GM18519 (cell line): ENCODE measurements around the gene SPEG.

Experiments
- ATAC-seq: cut with Tn5 transposase; IDR thresholded peaks from one replicate; pipeline ENCODE4 v1.9.1; 2021; ENCODE audit warnings: mild to moderate bottlenecking, moderate library complexity; ENCODE audit not compliant: unreplicated experiment, low FRiP score

Gene SPEG

DNA sequence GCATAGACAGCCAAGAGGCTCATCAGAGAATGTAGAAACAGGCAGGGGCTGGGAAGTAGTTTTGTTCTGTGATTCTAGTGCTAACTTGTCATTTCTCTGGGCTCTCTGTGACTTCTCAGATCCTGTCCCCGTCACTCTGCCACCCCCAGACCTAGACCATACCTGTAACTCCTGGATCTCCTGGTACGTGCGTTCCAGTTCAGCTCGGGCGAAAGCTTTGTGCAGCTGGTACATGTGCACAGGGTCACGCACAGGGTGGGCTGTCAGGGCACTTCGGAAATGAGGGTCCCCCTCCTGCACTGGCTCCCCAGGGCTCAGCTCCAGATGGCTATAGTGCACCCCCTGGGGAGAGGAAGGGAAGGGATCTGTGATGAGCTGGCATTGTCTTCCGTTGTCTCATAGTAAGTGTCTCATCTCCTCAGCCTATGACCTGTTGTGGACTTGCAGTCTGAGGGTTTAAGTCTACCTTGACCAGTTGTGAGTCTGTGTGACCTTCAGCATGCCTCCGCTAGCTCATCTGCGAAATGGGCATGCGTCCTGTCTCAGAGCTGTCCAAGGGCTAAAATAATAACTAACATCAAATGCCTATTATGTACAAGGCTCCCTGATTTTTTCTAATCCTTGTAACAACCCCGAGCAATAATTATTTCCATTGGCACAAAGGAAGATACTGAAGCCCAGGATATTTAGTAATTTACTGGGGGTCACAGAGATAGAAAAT, 106.3 kb downstream of the SPEG start:
- no peak for ATAC-seq

DNA sequence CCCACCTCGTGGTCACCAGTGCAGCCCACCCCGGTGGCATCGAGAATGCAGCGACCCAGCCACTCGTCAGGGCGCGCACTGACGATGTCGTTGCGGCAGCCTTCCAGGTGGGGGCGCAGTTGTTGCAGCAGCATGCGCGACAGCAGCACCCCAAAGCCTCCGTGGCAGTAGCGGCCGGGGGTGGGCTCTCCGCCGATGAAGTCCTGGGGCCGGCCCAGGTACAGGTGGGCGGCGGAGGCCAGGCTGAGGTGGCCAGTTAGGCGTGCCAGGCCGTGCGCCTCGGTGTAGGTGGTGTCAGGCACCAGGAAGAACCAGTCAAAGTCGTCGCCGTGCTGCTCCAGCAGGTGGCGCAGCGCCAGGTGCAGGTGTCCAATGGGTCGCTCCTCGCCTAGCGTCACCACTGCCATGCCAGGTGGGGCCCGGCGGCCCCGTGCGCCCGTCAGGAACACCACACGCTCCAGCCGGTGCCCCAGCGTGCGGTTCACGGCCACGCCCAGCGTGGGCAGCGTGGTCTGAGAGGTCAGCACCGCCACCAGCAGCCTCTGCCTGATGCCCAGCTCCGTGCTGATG, 107.1 kb downstream of the SPEG start:
- ATAC-seq, result peak; percentile 37

DNA sequence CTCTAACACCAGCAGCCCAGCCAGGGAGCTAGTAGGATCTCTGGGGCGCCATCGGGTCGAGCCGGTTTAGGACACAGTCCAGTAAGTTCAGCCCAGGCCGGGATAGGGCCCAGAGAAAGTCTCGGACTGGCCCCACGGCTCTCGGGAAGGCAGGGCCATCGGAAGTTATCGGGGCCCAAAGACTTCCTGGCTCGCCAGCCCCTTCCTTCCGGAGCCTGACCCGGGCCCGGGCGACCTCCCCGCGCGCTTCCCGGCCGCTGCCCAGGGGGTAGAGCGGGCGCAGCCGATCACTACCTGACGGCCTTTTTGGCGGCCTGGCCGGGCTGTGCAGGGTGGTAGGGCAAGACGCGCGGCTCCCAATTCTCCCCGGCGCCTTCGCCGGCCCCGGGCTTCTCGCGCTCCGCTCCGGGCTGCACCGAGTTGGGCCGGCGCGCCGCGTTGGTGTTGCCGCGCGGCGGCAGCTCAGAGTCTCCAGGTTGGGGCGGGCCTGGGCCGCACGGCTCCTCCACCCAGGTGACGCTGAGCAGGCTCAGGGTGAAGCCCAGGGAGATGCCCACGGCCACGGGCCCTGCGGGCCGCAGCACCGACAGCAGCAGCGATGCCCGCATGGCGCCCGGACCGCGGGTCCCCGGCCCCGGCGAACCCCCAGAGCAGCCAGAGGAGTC, 108.4 kb downstream of the SPEG start:
- peak; percentile 25 for ATAC-seq

DNA sequence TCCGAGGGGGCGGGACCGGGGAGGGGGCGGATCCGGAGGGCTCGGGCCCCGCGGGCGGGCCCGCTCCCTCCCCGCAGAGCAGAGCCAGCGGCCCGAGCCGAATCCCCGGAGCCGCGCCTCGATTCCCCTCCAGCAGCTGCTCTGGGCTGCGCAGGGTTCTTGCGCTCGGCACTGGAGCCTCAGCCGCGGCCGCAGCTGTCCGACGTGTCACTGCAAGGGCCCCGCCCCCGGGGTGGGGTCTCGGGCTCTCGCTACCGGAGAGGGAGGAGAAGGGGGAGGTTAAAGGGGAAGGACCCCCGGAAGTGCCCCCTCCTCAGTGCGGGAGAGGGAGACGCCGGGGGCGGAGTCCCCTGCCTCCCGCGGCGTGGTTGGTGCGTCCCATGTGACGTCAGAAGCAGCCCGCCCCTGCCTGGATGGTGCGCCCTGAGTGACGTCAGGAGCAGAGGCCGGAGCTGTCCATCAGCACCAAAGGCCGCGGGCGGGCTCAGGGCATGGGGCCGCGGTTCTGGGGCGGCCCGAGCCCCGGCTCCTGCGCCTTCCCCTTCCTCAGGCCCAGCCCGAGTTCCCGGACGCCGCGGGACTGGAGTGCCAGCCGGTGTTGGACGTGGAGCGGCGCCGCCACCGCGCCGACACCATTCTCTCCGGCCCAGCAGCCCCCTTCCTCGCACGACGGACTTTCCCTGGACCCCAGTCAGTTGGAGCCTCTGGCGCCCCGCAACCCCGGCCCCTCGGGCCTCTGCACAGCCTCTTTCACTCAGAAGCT, 109.1 kb downstream of the SPEG start, which contains the start of the genes CHPF and TMEM198:
TSS of gene CHPF (minus strand) at position 214 of the 763 bp plus-strand sequence. CDS start 271 bp downstream, outside the sequence.
TSS of gene TMEM198 (plus strand) at position 433 of the 763 bp plus-strand sequence. CDS start 700 bp downstream, outside the sequence.
- peak; percentile 69 for ATAC-seq

DNA sequence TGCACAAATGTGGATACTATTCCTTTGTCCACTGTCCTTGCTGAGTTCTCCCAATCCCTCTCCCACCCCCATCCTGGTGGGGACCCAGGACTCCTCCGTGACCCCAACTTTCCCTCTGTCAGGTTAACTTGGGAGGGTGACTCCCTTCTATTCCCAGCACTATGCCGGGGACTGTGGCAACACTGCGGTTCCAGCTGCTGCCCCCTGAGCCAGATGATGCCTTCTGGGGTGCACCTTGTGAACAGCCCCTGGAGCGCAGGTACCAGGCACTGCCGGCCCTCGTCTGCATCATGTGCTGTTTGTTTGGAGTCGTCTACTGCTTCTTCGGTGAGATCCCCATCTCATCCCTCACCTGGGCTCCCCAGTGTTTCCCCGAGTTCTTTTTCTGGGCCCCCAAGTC, 109.9 kb downstream of the SPEG start:
- no peak for ATAC-seq

DNA sequence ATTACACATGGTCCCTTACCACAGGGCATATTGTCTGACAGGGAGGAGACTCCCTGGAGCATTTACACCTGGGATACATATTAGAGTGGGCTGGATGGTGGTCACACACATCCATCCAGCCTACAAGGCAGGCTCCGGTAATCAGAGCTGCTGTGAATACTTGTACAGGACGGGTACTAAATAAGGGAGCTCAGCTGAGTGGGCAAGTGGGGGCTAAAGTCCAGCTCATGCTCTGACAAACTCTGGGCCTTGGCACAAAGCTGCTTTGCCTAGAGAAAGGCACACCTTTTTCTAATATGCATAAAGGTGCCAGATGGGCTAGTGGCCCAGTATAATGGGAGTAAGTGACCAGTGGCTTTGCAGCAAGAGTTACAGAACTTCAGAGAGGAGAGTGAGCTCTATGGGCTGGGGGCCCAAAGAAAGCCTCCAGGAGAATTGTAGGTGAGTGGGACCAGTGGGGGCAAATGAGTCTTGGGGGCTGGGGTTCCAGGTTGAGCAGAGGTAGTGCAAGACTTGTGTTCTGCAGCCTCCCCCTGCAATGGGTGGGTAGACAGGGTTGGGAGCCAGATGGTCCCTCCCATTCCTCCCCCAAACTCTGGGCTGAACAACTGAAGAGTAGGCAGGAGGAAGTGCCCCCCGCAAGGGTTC, 110.8 kb downstream of the SPEG start:
- ATAC-seq, result no peak

DNA sequence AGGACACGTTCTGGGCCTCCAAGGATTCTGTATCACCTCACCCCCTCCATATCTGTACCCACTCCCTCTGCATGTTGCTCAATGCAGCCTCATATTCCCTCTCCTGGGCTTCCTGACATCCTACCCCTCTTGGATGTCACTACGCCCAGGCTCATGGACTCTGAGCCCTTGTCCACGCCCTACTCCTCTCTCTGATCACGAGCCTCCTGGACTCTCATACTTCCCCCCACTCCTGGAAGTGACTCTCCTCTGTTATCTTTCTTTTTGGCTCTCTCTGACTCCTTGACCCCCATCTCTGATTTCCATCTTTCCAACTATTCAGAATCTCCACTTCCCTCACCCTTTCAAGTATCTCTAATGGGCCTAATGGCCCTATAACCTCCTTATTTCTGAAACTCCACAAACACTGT, 111.3 kb downstream of the SPEG start:
- no peak for ATAC-seq

DNA sequence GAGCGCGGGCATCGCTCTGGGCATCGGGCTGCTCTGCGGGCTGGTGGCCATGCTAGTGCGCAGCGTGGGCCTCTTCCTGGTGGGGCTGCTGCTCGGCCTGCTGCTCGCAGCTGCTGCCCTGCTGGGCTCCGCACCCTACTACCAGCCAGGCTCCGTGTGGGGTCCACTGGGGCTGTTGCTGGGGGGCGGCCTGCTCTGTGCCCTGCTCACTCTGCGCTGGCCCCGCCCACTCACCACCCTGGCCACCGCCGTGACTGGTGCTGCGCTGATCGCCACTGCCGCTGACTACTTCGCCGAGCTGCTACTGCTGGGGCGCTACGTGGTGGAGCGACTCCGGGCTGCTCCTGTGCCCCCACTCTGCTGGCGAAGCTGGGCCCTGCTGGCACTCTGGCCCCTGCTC, 113.0 kb downstream of the SPEG start:
- no peak for ATAC-seq
